C4-2B (cell line): ENCODE measurements around the gene CDHR2.
A peak's percentile ranks its signal among the peaks of the same experiment; 100 is the strongest.

ENCODE experiments used
- H3K27ac ChIP-seq: fragments of 450-650 bp; 2 replicates; pipeline ENCODE4 v1.5.1; 2017
- ZFX ChIP-seq: fragments of 450-650 bp; IDR thresholded peaks from 2 replicates; pipeline ENCODE4 v1.6.1; 2017
- TF ChIP-seq, protein P1 (sequence below): fragments of 450-650 bp; conservative IDR thresholded peaks from 2 replicates; pipeline ENCODE4 v1.5.1; 2017; ENCODE audit warnings: mild to moderate bottlenecking

Gene CDHR2

DNA sequence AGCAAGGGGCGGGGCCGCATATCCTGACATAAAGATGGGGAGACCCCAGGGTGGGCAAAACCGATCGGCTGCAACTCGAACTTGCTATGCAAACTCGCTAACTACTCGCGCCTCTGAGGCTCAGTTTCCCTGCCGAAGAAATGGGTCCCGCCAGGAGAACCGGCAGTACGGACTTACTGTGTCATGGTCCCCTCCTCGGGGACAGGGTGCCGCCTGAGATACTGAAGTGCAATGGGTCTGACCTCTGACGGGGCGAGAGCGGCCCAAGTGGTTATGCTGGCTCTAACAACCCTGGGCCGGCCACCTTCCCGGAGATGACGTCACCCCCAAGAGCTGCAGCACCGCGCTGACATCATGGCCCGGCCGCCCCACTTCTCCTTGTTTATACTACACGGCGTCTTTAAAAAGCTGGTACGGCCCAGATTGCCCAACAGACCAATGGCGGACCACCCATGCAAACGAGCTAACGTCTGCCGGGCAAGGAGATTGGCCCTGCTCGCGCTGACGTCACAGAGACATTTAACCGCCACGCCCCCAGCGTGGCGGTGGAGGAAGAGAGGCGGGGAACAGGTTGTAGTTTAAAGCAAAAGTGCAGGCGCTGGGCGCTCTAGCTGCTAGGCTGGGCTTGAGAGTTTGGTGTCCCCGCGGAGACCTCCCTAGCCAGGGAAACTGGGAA lies 11.4 kb upstream of the CDHR2 start:
- H3K27ac ChIP-seq, result peak overlapping the region; percentile 97
- TF ChIP-seq ZFX, result no peak
- TF ChIP-seq, protein P1, sequence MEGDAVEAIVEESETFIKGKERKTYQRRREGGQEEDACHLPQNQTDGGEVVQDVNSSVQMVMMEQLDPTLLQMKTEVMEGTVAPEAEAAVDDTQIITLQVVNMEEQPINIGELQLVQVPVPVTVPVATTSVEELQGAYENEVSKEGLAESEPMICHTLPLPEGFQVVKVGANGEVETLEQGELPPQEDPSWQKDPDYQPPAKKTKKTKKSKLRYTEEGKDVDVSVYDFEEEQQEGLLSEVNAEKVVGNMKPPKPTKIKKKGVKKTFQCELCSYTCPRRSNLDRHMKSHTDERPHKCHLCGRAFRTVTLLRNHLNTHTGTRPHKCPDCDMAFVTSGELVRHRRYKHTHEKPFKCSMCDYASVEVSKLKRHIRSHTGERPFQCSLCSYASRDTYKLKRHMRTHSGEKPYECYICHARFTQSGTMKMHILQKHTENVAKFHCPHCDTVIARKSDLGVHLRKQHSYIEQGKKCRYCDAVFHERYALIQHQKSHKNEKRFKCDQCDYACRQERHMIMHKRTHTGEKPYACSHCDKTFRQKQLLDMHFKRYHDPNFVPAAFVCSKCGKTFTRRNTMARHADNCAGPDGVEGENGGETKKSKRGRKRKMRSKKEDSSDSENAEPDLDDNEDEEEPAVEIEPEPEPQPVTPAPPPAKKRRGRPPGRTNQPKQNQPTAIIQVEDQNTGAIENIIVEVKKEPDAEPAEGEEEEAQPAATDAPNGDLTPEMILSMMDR, result no peak

DNA sequence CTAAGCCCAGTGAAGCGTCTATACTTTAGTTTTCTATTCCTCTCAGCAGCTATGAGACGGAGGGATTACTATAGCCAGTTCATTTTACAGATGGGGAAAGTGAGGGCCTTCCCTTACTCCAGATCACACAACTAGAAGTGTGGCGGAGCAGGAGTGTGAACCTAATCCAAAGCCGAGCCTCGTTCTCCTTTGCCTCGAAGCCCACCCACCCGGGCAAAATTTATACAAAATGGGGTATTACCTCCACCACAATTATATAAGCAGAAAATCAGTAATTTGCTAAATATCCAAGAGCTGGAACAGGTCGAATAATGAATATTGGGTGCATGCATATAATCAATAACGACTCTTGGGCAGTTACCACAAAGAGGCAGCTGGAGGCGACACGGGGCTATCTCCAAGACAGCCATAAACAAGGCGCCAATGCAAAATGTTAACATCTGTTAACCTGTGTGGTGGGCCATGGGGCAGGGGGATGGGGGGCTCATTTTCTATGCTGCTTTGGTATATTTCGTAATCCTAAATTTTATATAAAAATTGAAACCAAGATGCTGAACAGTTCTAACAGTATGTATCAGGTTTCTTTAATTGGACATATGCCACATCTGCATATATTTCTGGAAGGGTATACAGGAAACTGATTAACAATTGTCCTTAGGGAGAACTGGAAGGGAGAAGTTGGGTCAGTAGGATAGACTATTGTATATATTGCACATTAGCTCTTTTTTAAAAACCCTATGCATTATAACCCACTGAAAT lies 10.7 kb upstream of the CDHR2 start:
- peak overlapping the region; percentile 97 for H3K27ac ChIP-seq
- no peak for TF ChIP-seq ZFX
- TF ChIP-seq, protein P1, result no peak

DNA sequence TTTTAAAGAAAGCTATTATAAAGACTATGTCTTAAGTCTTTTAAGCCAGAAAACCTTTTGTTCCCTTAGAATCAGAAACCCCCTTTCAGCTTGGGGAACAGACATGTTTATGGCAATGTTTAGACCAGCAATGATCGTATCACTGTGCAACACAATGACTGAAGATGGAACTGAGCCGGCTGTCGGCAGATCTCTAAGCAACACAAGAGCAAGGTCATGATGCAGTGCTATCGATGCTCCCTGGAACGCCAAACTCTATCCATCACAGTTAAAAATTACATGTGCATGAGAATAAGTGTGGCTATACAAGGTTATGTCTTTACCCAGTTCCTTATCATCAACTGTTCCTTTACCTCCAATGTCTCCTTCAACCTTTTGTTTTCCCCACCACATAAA lies 10.2 kb upstream of the CDHR2 start:
- no peak for TF ChIP-seq ZFX
- TF ChIP-seq, protein P1, result no peak
- H3K27ac ChIP-seq, result no peak overlapping the region

DNA sequence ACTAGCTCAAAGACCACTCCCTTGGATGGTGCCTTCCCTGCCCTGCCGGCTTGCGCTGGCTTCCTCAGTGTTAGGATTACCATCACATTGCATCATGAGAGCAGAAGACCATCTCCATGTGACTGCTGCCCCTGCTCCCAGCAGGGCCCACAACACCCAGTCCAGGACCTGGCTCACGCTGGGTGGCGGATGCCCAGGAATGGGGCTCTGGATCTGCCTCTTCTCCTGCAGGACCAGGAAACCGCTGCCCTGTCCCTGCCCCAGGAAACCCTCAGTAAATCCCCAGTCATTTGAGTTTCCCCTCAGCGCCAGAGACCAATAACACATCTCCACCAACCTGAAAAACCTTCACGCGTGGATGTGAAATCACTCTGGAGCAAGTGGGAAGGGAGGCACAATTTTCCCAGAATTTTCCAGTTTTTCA lies 8.7 kb upstream of the CDHR2 start:
- no peak overlapping the region for H3K27ac ChIP-seq
- TF ChIP-seq, protein P1, result no peak
- TF ChIP-seq ZFX, result no peak

DNA sequence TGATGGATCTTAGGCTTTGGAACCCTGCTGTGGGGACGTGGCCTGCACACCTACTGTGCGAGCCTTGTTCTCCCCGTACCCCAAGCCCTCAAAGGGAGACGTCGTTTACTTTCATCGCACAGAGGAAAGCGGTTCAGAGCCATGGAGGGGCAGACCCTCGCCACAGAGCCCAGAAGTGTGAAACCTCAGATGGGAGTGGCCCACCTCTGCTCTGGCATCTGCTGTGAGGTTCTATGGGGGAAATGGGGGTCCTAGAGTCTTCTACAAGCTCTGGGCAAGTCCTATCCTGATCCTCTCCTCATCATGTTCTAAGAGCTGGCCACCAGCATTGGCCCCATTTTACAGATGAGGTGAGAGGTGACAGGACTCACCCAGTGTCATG lies 8.2 kb upstream of the CDHR2 start:
- no peak overlapping the region for H3K27ac ChIP-seq
- TF ChIP-seq, protein P1, result no peak
- TF ChIP-seq ZFX, result no peak

DNA sequence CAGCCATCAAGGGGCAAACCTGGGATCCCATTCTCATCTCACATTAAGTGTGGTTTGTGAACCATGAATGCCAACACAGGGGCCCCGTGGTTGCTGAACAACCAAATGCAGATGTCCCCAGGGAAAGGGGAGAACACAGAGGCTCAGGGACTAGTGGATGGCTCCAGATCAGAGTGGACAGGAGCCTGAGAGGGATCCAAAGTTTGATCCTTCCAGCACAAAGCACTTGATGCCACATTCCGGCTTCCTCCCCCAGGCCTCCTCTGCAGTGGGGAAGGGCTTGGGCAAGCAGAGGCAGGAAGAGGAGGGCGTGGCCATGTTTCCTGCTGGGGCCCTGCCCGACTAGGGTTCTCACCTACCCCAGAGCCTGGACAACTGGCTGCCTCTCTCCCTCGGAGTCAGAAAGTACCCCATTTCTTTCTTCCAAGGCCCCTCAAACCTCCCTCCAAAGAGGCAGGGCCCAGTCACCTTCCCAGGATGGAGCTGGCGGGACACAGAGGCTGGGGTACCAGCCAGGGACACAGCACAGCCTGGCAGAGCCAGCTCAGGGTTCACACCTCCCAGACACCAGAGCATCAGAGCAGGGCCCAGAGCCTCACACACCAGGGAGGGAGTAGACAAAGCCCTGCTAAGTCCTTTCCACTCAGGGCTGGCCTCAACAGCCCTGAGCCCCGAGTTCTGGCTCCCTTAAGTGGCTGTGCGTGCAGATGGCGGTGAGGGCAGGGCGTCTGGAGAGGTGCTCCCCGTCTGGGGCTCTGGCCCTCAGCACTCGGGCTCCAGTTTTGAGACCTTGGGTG lies 7.6 kb upstream of the CDHR2 start:
- peak overlapping the region; percentile 95; the same call in 1 of the 2 replicates for H3K27ac ChIP-seq
- TF ChIP-seq, protein P1, result no peak
- TF ChIP-seq ZFX, result no peak
